CD4-positive, CD25-positive, alpha-beta regulatory T cell (primary cell): ENCODE measurements around the gene OR13C3. TPM values are rescaled to one million over a fixed set of nuclear protein-coding genes. Genes with fewer than 3 reads are reported as not detected.
"Not testable (repeated sequence)": the region's sequence is repeated elsewhere in the genome, so short reads cannot be mapped to it uniquely, and the experiment has no call there.

ENCODE experiments used
- ATAC-seq, 2 donors: fragments of 150-1000 bp; cut with Tn5 transposase; one replicate each; pipeline ENCODE4 v1.10.0; 2021; ENCODE audit warnings: low read depth in 2 of 2, moderate number of reproducible peaks in 2 of 2, moderate library complexity in 1 of 2
- DNase-seq, 3 donors: peaks; one replicate each; pipeline versions ENCODE4 v3.0.0 to v3.0.0-alpha.2; 2012 to 2022; ENCODE audit warnings: mixed read lengths in 1 of 3
- H3K27ac ChIP-seq: one replicate; pipeline ENCODE4 v1.7.0; 2013; ENCODE audit warnings: mild to moderate bottlenecking, low read length; ENCODE audit not compliant: insufficient read depth, poor library complexity, severe bottlenecking
- H3K27me3 ChIP-seq: one replicate; pipeline ENCODE4 v1.7.0; 2013; ENCODE audit warnings: low read length; ENCODE audit not compliant: control insufficient read depth, insufficient read depth
- H3K36me3 ChIP-seq: one replicate; pipeline ENCODE4 v1.7.0; 2013; ENCODE audit warnings: mild to moderate bottlenecking, low read length, moderate library complexity; ENCODE audit not compliant: control insufficient read depth, insufficient read depth
- H3K4me1 ChIP-seq: 2 replicates; pipeline ENCODE4 v1.7.0; 2013; ENCODE audit warnings: mild to moderate bottlenecking, low read length; ENCODE audit not compliant: insufficient read depth, control insufficient read depth, poor library complexity, severe bottlenecking
- H3K4me3 ChIP-seq: one replicate; pipeline ENCODE4 v1.7.0; 2013; ENCODE audit warnings: low read depth, mild to moderate bottlenecking, low read length, moderate library complexity
- H3K9me3 ChIP-seq, 2 experiments: 1 replicate in 1 of 2; 2 replicates in 1 of 2; pipeline ENCODE4 v1.7.0; 2013; ENCODE audit warnings: low read length in 2 of 2, mild to moderate bottlenecking in 1 of 2, moderate library complexity in 1 of 2; ENCODE audit not compliant: control insufficient read depth in 2 of 2
- H3K27ac Mint-ChIP-seq, 3 donors: one replicate each; pipeline ENCODE4 v1.8.0; 2020 to 2022; ENCODE audit warnings: mild to moderate bottlenecking in 3 of 3, mixed read lengths in 3 of 3, moderate library complexity in 2 of 3
- H3K27me3 Mint-ChIP-seq: one replicate; pipeline ENCODE4 v1.8.0; 2022; ENCODE audit warnings: mild to moderate bottlenecking, mixed read lengths
- H3K36me3 Mint-ChIP-seq: one replicate; pipeline ENCODE4 v1.8.0; 2020; ENCODE audit warnings: mixed read lengths
- H3K4me1 Mint-ChIP-seq, 4 donors: one replicate each; pipeline ENCODE4 v1.8.0; 2020 to 2022; ENCODE audit warnings: mixed read lengths in 4 of 4, mild to moderate bottlenecking in 1 of 4
- H3K4me3 Mint-ChIP-seq, 4 donors: one replicate each; pipeline ENCODE4 v1.8.0; 2020 to 2022; ENCODE audit warnings: mild to moderate bottlenecking in 4 of 4, mixed read lengths in 4 of 4, moderate library complexity in 3 of 4
- H3K9me3 Mint-ChIP-seq, 7 donors: one replicate each; pipeline ENCODE4 v1.8.0; 2020 to 2022; ENCODE audit warnings: mixed read lengths in 7 of 7, mild to moderate bottlenecking in 3 of 7, moderate library complexity in 2 of 7
- polyA plus RNA-seq, 4 donors: library from polyadenylated mRNA; unstranded; fragments of 300-500 nt; fragmentation: Illumina TruSeq; gene quantifications; one replicate each; pipeline ENCODE4 v1.2.3, GENCODE V29; 2021
- total RNA-seq: library from RNA; stranded (reverse); gene quantifications from one replicate; pipeline ENCODE4 v1.2.3, GENCODE V29; 2022

OR13C3 gene
- total and polyA plus RNA-seq, 5 donors from 2014 or later, result not detected

GRCh38 chr9:104555521-104555920 is 18.9 kb upstream of the OR13C3 start:
- H3K4me1 Mint-ChIP-seq, result no peaks in the 10 kb centered on the region
- no peak overlapping the region for H3K4me3 Mint-ChIP-seq
- no peaks in the 10 kb centered on the region for H3K4me1 ChIP-seq
- H3K9me3 Mint-ChIP-seq, result peaks cover 0 to 13% (median 7%) of the 10 kb centered on the region in 7 donors
- DNase-seq, result no peak
- no peaks in the 10 kb centered on the region for H3K27me3 Mint-ChIP-seq
- H3K27ac ChIP-seq, result no peak overlapping the region
- no peak overlapping the region for H3K27ac Mint-ChIP-seq
- no peaks in the 10 kb centered on the region for H3K36me3 Mint-ChIP-seq
- ATAC-seq, result no peak
- H3K36me3 ChIP-seq, result no peaks in the 10 kb centered on the region
- no peak overlapping the region for H3K4me3 ChIP-seq
- H3K27me3 ChIP-seq, result no peaks in the 10 kb centered on the region
- no peaks in the 10 kb centered on the region for H3K9me3 ChIP-seq

DNA sequence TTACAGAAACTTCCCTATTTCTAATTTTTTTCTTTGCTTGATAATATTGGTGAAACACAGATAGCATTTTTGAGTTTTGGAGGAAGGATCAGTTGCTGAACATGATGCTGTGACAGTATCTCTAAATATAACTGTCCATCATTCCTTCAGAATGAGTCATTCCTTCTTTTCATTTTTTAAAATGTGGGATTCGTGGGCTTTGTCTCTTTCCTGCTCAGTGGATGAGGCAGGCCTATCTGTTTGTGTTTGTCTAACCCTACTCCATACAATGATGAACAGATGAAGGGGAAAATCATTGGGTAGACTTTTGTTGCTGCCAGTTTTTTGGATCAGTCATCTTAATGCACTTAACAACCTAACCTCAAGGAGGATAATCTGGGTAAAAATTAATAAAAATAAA is 16.6 kb upstream of the OR13C3 start:
- Mint-ChIP-seq H3K9me3 (peaks cover 0 to 12% (median 4%) of the 10 kb centered on the region in 7 donors), H3K4me3 (no peak overlapping the region), H3K27me3 (no peaks in the 10 kb centered on the region), H3K27ac (no peak overlapping the region), H3K4me1 (no peaks in the 10 kb centered on the region), H3K36me3 (no peaks in the 10 kb centered on the region)
- Histone ChIP-seq H3K36me3 (no peaks in the 10 kb centered on the region), H3K9me3 (no peaks in the 10 kb centered on the region), H3K27me3 (no peaks in the 10 kb centered on the region), H3K27ac (no peak overlapping the region), H3K4me1 (no peaks in the 10 kb centered on the region), H3K4me3 (no peak overlapping the region)
- ATAC-seq (no peak), DNase-seq (no peak)

GRCh38 chr9:104544644-104545043 is 8.0 kb upstream of the OR13C3 start:
- Histone ChIP-seq H3K4me3 (no peak overlapping the region), H3K9me3 (no peaks in the 10 kb centered on the region), H3K27ac (no peak overlapping the region), H3K4me1 (no peaks in the 10 kb centered on the region), H3K36me3 (no peaks in the 10 kb centered on the region), H3K27me3 (no peaks in the 10 kb centered on the region)
- DNase-seq (no peak), ATAC-seq (no peak)
- no peaks in the 10 kb centered on the region for H3K4me1 Mint-ChIP-seq
- no peak overlapping the region for H3K4me3 Mint-ChIP-seq
- H3K9me3 Mint-ChIP-seq, result peaks cover 0 to 4% (median 0%) of the 10 kb centered on the region in 7 donors
- no peak overlapping the region for H3K27ac Mint-ChIP-seq
- no peaks in the 10 kb centered on the region for H3K27me3 Mint-ChIP-seq
- H3K36me3 Mint-ChIP-seq, result no peaks in the 10 kb centered on the region

- Histone ChIP-seq H3K27ac (no peak overlapping the region), H3K4me3 (no peak overlapping the region), H3K27me3 (no peaks in the 10 kb centered on the region), H3K36me3 (no peaks in the 10 kb centered on the region), H3K4me1 (no peaks in the 10 kb centered on the region), H3K9me3 (no peaks in the 10 kb centered on the region)
- Mint-ChIP-seq H3K4me3 (no peak overlapping the region), H3K36me3 (no peaks in the 10 kb centered on the region), H3K4me1 (no peaks in the 10 kb centered on the region), H3K9me3 (peaks cover 0 to 4% (median 0%) of the 10 kb centered on the region in 7 donors), H3K27me3 (no peaks in the 10 kb centered on the region), H3K27ac (no peak overlapping the region)
- ATAC-seq, result no peak
- no peak for DNase-seq
These were observed 2.6 kb upstream of the OR13C3 start for GRCh38 chr9:104539275-104539674.

- H3K27me3 Mint-ChIP-seq, result no peaks in the 10 kb centered on the region
- ATAC-seq, result no peak
- peaks cover 0 to 6% (median 3%) of the 10 kb centered on the region in 7 donors for H3K9me3 Mint-ChIP-seq
- no peak for DNase-seq
- H3K9me3 ChIP-seq, result no peaks in the 10 kb centered on the region
- no peak within 1 kb of the TSS for H3K4me3 Mint-ChIP-seq
- no peaks in the 10 kb centered on the region for H3K36me3 Mint-ChIP-seq
- H3K27me3 ChIP-seq, result no peaks in the 10 kb centered on the region
- no peak within 1 kb of the TSS for H3K4me3 ChIP-seq
- H3K27ac Mint-ChIP-seq, result no peak within 1 kb of the TSS
- H3K4me1 ChIP-seq, result no peaks in the 10 kb centered on the region
- H3K36me3 ChIP-seq, result no peaks in the 10 kb centered on the region
- no peaks in the 10 kb centered on the region for H3K4me1 Mint-ChIP-seq
- no peak within 1 kb of the TSS for H3K27ac ChIP-seq
These were observed 9.5 kb downstream of the OR13C3 start, which contains the start of gene OR13C4 for GRCh38 chr9:104527109-104527508. TSS of gene OR13C4 (minus strand) at chr9:104527209. CDS start at chr9:104527209, 0 bp downstream.

DNA sequence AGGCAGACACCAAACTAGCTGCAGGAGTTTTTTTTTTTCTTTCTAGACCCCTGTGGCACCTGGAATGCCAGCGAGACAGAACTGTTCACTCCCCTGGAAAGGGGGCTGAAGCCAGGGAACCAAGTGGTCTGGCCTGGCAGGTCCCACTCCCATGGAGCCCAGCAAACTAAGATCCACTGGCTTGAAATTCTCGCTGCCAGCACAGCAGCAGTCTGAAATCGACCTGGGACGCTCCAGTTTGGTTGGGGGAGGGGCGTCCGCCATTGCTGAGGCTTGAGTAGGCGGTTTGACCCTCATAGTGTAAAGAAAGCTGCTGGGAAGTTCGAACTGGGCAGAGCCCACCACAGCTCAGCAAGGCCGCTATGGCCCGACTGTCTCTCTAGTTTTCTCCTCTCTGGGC is 16.4 kb downstream of the OR13C3 start:
- not testable (repeated sequence) for H3K27ac Mint-ChIP-seq, H3K4me3 ChIP-seq, H3K4me1 ChIP-seq, H3K4me1 Mint-ChIP-seq, H3K27ac ChIP-seq, H3K4me3 Mint-ChIP-seq, ATAC-seq, H3K9me3 Mint-ChIP-seq, H3K27me3 ChIP-seq, H3K36me3 Mint-ChIP-seq, H3K9me3 ChIP-seq, H3K36me3 ChIP-seq, DNase-seq, H3K27me3 Mint-ChIP-seq

DNA sequence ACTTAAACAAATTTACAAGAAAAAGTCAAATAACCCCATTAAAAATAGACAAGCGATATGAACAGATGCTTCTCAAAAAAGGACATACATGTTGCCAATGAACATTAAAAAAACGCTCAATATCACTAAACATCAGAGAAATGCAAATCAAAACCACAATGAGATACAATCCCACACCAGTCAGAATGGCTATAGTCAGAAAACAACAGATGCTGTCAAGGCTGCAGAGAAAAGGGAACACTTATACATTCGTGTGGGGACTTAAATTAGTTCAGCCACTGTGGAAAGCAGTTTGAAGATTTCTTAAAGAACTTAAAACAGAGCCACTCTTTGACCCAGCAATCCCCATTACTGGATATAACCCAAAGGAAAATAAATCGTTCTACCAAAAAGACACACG is 21.8 kb downstream of the OR13C3 start:
- no peaks in the 10 kb centered on the region for H3K27me3 ChIP-seq
- H3K4me3 Mint-ChIP-seq, result no peak overlapping the region
- DNase-seq (no peak), ATAC-seq (no peak)
- no peak overlapping the region for H3K27ac ChIP-seq
- H3K4me1 ChIP-seq, result no peaks in the 10 kb centered on the region
- no peaks in the 10 kb centered on the region for H3K36me3 Mint-ChIP-seq
- H3K9me3 Mint-ChIP-seq, result peaks cover 0 to 7% (median 2%) of the 10 kb centered on the region in 7 donors
- no peaks in the 10 kb centered on the region for H3K9me3 ChIP-seq
- H3K27ac Mint-ChIP-seq, result no peak overlapping the region
- H3K27me3 Mint-ChIP-seq, result no peaks in the 10 kb centered on the region
- no peaks in the 10 kb centered on the region for H3K36me3 ChIP-seq
- H3K4me3 ChIP-seq, result no peak overlapping the region
- no peaks in the 10 kb centered on the region for H3K4me1 Mint-ChIP-seq

DNA sequence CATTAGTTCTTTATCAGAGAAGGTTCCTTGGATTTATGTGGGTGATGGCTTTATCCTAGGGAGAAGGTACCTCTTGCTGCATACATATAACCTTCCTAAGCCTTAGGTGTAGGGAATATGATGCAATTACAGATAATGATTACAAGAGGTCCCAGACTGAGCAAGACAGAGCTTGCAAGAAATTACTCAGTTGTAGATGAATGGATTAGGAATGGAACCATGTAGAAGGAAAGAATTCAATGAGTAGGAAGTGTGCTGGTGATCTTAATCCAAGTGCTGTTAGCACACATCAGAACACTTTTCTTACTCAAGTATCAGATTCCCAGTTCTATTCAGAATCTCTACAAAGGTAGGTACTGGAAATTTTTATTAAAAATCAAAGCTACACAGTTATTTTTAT is 30.1 kb downstream of the OR13C3 start:
- DNase-seq, result no peak
- H3K27ac Mint-ChIP-seq, result no peak overlapping the region
- peaks cover 0 to 6% (median 0%) of the 10 kb centered on the region in 7 donors for H3K9me3 Mint-ChIP-seq
- Histone ChIP-seq H3K27me3 (no peaks in the 10 kb centered on the region), H3K9me3 (peaks cover 0 to 2% of the 10 kb centered on the region in 2 experiments), H3K4me1 (no peaks in the 10 kb centered on the region), H3K4me3 (no peak overlapping the region), H3K27ac (no peak overlapping the region), H3K36me3 (no peaks in the 10 kb centered on the region)
- no peaks in the 10 kb centered on the region for H3K27me3 Mint-ChIP-seq
- H3K4me1 Mint-ChIP-seq, result no peaks in the 10 kb centered on the region
- no peaks in the 10 kb centered on the region for H3K36me3 Mint-ChIP-seq
- H3K4me3 Mint-ChIP-seq, result no peak overlapping the region
- ATAC-seq, result no peak
